ENCODE data around the gene GPATCH1.
"Not testable (repeated sequence)": the region's sequence is repeated elsewhere in the genome, so short reads cannot be mapped to it uniquely, and the experiment has no call there.

The GPATCH1 gene

GRCh38 chr19:33161201-33161600 lies 80.2 kb downstream of the GPATCH1 start:
- DNase-seq = no peak

DNA sequence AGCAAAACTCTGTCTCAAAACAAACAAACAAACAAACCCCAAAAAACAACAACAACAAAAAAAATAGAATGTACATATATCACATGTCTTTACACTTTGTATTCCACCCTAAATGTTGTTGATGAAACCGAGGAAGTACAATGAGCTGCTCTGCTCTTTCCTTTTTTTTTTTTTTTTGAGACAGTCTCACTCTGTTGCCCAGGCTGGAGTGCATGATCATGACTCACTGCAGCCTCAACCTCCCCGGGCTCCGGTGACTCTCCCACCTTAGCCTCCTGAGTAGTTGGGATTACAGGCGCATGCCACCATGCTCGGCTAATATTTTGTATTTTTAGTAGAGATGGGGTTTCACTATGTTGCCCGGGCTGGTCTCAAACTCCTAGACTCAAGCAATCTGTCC lies 82.5 kb downstream of the GPATCH1 start:
- DNase-seq = no peak

DNA sequence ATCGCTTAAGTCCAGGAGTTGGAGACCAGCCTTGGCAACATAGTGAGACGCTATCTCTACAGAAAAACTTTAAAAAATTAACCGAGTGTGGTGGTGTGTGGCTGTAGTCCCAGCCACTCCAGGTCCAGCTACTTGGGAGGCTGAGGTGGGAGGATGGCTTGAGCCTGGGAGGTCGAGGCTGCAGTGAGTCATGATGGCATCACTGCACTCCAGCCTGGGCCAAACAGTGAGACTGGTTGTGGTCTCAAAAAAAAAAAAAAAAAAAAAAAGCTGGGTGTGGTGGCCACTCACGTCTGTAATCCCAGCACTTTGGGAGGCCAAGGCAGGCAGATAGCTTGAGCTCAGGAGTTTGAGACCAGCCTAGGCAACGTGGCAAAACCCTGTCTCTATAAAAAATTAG lies 85.1 kb downstream of the GPATCH1 start:
- DNase-seq = not testable (repeated sequence)

DNA sequence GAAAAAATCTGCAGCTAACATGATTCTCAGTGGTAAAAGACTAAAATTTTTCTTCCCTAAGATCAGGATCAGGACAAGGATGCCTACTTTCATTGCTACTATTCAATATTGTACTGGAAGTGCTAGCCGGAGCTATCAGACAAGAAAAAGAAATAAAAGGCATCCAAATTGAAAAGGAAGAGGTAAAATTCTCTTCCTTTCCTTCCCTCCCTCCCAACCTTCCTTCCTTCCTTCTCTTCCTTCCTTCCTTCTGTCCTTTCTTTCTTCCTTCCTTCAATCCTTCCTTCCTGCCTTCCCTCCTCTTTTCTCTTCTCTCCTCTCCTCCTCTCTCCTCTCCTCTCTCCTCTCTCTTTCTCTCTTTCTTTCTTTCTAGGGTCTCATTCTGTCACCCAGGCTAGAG lies 86.5 kb downstream of the GPATCH1 start:
- DNase-seq = no peak

DNA sequence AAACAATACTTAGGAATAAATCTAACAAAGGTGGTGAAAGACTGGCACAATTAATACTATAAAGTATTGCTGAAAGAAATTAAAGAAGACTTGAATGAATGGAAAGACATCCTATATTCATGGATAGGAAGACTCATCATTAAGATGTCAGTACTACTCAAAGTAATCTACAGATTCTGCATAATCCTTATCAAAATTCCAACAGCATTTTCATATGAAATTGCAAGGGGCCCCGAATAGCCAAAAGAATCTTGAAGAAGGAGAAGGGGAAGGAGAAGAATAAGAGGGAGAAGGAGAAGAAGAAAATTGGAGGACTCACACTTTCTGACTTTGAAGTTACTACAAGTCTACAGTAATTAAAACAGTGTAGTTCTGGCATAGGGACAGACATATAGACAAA lies 87.5 kb downstream of the GPATCH1 start:
- no peak for DNase-seq

DNA sequence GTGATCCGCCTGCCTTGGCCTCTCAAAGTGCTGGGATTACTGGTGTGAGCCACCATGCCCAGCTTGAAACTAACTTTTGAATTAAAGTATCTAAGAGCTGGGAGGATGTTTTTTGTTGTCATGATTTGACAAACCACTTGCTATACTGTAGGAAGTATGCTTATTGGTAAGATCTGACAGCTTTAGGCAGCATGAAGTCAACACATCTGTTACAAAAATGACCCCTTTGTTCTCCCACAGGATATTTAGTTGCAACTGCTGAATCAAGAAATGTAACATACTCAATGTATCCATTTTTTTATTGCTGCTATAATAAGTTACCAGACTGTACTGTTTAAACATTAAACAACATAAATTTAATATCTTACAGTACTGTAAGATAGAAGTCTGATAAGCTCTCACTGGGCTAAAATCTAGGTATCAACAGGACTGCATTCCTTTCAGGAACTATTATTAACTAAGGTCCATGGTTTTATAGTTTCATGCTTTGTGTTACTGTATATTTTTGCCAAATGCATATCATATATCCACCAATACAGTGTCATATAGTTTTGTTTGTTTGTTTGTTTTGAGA lies 90.3 kb downstream of the GPATCH1 start:
- no peak for DNase-seq

DNA sequence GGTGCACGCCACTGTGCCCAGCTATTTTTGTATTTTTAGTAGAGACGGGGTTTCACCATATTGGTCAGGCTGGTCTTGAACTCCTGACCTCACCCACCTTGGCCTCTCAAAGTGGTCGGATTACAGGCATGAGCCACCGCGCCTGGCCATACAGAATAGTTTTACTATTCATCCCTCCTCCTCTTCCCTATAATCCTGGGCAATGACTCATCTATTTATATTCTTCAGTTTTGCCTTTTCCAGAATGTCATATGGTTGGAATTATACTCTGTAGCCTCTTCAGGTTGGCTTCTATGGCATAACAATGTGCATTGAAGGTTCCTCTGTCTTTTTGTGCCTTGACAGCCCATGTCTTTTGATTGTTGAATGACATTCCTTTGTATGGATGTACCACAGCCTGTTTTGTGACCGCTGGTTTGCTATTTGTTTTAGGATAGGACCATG lies 91.0 kb downstream of the GPATCH1 start:
- no peak for DNase-seq

DNA sequence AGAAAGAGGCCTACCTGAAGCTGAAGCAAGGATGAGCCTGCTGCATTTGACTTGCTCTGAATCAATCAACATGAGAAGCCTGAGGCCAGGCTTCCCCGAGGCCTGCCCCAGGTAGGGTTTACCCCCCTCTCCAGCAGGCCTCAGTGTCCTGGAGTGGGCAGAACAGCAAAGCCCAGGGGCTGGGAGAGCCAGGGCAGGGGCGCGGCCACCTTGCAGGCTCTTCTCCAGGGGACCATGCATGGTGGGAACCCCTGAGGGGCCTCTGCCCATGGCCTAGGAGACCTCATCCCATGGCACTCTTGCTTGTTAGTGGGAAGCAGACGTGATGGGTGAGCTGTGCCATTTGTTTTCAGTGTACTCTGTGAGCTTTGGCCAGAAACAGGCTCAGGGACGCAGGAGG lies 93.2 kb downstream of the GPATCH1 start:
- DNase-seq = no peak

DNA sequence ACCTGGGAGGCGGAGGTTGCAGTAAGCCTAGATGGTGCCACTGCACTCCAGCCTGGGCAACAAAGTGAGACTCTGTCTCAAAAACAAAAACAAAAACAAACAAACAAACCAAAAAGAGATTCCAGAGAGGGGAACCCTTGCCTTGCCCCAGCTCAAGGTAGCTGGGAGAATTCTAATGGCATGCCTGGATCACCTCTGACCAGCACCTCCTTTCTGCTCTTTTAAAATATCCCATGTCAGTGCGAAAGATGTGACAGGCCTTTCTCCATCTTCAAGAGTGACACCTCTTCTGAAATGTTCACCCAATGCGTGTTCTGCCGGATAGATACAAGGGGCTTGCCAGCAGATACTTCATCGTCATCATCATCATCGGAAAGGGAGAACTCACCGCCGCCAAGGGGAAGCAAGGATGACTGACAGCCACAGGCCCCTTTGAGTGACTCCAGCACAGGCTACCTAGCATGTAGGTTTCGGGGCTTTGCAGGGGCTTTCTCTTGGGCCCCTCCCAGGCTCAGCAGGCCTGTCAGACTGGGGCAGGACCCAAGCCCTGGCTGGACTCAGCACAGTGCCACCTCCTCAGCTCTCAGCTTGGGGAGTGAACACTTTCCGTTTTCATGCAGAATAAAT lies 94.3 kb downstream of the GPATCH1 start:
- no peak for DNase-seq

- peak; percentile 24 for DNase-seq
These were observed 95.1 kb downstream of the GPATCH1 start for GRCh38 chr19:33175886-33176669.

DNA sequence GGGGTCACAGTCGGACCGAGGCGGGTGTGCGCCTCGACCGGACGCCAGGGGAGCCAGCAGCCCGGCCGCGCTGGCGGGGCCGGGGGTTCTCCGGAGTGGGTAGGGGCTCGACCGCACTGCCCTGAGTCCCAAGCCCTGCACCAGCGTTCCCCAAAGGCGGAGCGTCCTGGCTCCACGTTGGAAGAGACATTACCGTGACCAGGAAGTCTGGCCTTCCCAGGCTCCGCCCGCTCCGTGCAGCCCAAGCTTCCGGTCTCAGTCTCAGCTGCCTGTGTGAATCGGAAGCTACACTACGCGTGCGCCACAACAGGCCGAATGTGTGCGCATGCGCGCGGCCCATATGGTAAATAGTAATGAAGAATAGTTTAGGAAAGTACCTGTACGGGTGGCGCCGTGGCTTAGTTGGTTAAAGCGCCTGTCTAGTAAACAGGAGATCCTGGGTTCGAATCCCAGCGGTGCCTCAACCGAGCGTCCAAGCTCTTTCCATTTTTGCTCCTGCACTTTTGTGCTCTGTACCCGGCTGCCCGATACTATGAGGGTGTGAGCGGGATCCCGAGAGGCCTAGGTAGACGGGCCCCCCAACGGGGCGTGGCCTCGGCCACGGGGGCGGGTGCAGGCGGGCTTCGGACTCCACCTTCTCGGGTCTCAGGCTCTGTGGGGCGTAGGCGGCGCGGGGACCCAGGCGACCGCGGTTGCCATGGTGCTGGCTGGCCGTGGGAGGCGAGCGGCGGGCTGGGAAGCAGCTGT lies 95.9 kb downstream of the GPATCH1 start:
- DNase-seq = peak; percentile 98

GRCh38 chr19:33177417-33177979 lies 96.5 kb downstream of the GPATCH1 start:
- DNase-seq = peak; percentile 87
